Right lung (tissue), 5 donors: ENCODE results near the gene KLHL1. TPM values are rescaled to one million over a fixed set of nuclear protein-coding genes. Genes with fewer than 3 reads are reported as not detected.
A peak's percentile ranks its signal among the peaks of the same experiment; 100 is the strongest.

Experiments
- DNase-seq, 2 donors: peaks; one replicate each; pipeline ENCODE4 v3.0.0-alpha.2; 2013
- polyA plus RNA-seq, 5 donors: library from polyadenylated mRNA; unstranded; fragments of 120-200 nt; gene quantifications; one replicate each; pipeline versions ENCODE4 v1.2.1 to v1.2.3, GENCODE V29; 2013; ENCODE audit warnings: inconsistent platforms in 1 of 5, low replicate concordance in 1 of 5; ENCODE audit not compliant: insufficient read length in 5 of 5, insufficient read depth in 1 of 5

The KLHL1 gene
- polyA plus RNA-seq, 5 donors = 0.03 to 0.05 (median 0.04) TPM; not detected in 2

- no peak for DNase-seq
These were observed 417.3 kb downstream of the KLHL1 start for GRCh38 chr13:69690999-69691398.

GRCh38 chr13:69683921-69684686, 424.1 kb downstream of the KLHL1 start:
- DNase-seq = peak; percentile 1

- no peak for DNase-seq
These were observed 426.5 kb downstream of the KLHL1 start for GRCh38 chr13:69681722-69682121.

GRCh38 chr13:69677343-69677742, 430.9 kb downstream of the KLHL1 start:
- no peak for DNase-seq

- no peak for DNase-seq
These were observed 432.0 kb downstream of the KLHL1 start for GRCh38 chr13:69676286-69676685.

- DNase-seq = no peak
These were observed 448.1 kb downstream of the KLHL1 start for GRCh38 chr13:69660155-69660554.

- DNase-seq = no peak
These were observed 450.6 kb downstream of the KLHL1 start for GRCh38 chr13:69657676-69658075.

- no peak for DNase-seq
These were observed 453.9 kb downstream of the KLHL1 start for GRCh38 chr13:69654392-69654791.

Other genes starting within 250 kb of the KLHL1 start
- under 1 TPM in 2 of 5 donors, not detected in 3; 0.10 to 0.29 TPM for gene ATXN8OS, start 626 bp downstream of the KLHL1 start, polyA plus RNA-seq